Peyer's patch (tissue), 4 donors: ENCODE results near the gene CTNNA2. TPM values are rescaled to one million over a fixed set of nuclear protein-coding genes. Genes with fewer than 3 reads are reported as not detected.

ENCODE experiments used
- DNase-seq, 3 donors: peaks; one replicate each; pipeline ENCODE4 v3.0.0-alpha.2; 2017 to 2019
- H3K27ac ChIP-seq, 4 donors: fragments of 200-600 bp; sonication (generic); one replicate each; pipeline ENCODE4 v1.5.1; 2016 to 2019
- H3K27me3 ChIP-seq, 2 donors: fragments of 200-600 bp; sonication (generic); one replicate each; pipeline ENCODE4 v1.5.1; 2019
- H3K36me3 ChIP-seq, 3 donors: fragments of 200-600 bp; sonication (generic); one replicate each; pipeline ENCODE4 v1.5.1; 2016 to 2019
- H3K4me1 ChIP-seq, 4 donors: fragments of 200-600 bp; sonication (generic); one replicate each; pipeline ENCODE4 v1.5.1; 2016 to 2019
- H3K4me3 ChIP-seq, 4 donors: fragments of 200-600 bp; sonication (generic); 1 replicate in 3 of 4; 2 replicates in 1 of 4; pipeline ENCODE4 v1.5.1; 2016 to 2019; ENCODE audit warnings: mild to moderate bottlenecking in 1 of 4
- H3K9me3 ChIP-seq, 4 donors: fragments of 200-600 bp; sonication (generic); one replicate each; pipeline ENCODE4 v1.5.1; 2016 to 2019; ENCODE audit warnings: mild to moderate bottlenecking in 1 of 4
- CTCF ChIP-seq, 6 experiments: fragments of 450-650 bp in 4 of 6; fragments of 200-600 bp in 2 of 6; sonication (generic) in 1 of 6; IDR thresholded peaks; one replicate each; pipeline ENCODE4 v1.5.1; 2017 to 2019; ENCODE audit warnings: antibody characterized with exemption in 6 of 6, mild to moderate bottlenecking in 3 of 6, moderate library complexity in 1 of 6
- POLR2A ChIP-seq, 2 donors: fragments of 450-650 bp; IDR thresholded peaks; one replicate each; pipeline ENCODE4 v1.5.1; 2017; ENCODE audit warnings: antibody characterized with exemption in 2 of 2, mild to moderate bottlenecking in 2 of 2, moderate library complexity in 2 of 2
- total RNA-seq, 4 donors: library from RNA; depleted of rRNA; stranded (reverse); fragments of >200 nt; gene quantifications; one replicate each; pipeline ENCODE4 v1.1.0, GENCODE V29; 2016

CTNNA2 gene
- total RNA-seq, 4 donors from 2014 or later = 0.67 to 5.3 (median 0.88) TPM; not detected in 1

- Histone ChIP-seq H3K27ac (no peak overlapping the region), H3K4me1 (no peaks in the 10 kb centered on the region), H3K9me3 (no peaks in the 10 kb centered on the region), H3K4me3 (no peak overlapping the region), H3K27me3 (no peaks in the 10 kb centered on the region), H3K36me3 (no peaks in the 10 kb centered on the region)
- no peak for TF ChIP-seq POLR2A (IDR thresholded peaks at IDR 0.05)
- no peak for TF ChIP-seq CTCF (IDR thresholded peaks at IDR 0.05)
- DNase-seq = no peak
These were observed 109.7 kb downstream of the CTNNA2 start for GRCh38 chr2:79622508-79622907.

- Histone ChIP-seq H3K27me3 (no peaks in the 10 kb centered on the region), H3K27ac (no peak overlapping the region), H3K4me1 (no peaks in the 10 kb centered on the region), H3K4me3 (no peak overlapping the region), H3K36me3 (no peaks in the 10 kb centered on the region), H3K9me3 (no peaks in the 10 kb centered on the region)
- DNase-seq = no peak
- TF ChIP-seq POLR2A (IDR thresholded peaks at IDR 0.05) = no peak
These were observed 114.4 kb downstream of the CTNNA2 start for GRCh38 chr2:79627237-79627636.

GRCh38 chr2:79630060-79630459, 117.2 kb downstream of the CTNNA2 start:
- Histone ChIP-seq H3K27me3 (no peaks in the 10 kb centered on the region), H3K27ac (no peak overlapping the region), H3K9me3 (no peaks in the 10 kb centered on the region), H3K4me1 (no peaks in the 10 kb centered on the region), H3K36me3 (no peaks in the 10 kb centered on the region), H3K4me3 (no peak overlapping the region)
- DNase-seq = no peak
- no peak for TF ChIP-seq CTCF (IDR thresholded peaks at IDR 0.05)
- no peak for TF ChIP-seq POLR2A (IDR thresholded peaks at IDR 0.05)

GRCh38 chr2:79630972-79631557, 118.2 kb downstream of the CTNNA2 start:
- Histone ChIP-seq H3K27ac (no peak overlapping the region), H3K4me3 (no peak overlapping the region), H3K36me3 (no peaks in the 10 kb centered on the region), H3K27me3 (no peaks in the 10 kb centered on the region), H3K4me1 (no peaks in the 10 kb centered on the region), H3K9me3 (no peaks in the 10 kb centered on the region)
- TF ChIP-seq CTCF (IDR thresholded peaks at IDR 0.05) = no peak
- TF ChIP-seq POLR2A (IDR thresholded peaks at IDR 0.05) = no peak
- DNase-seq = no peak

- DNase-seq = no peak
- TF ChIP-seq CTCF (IDR thresholded peaks at IDR 0.05) (no peak), POLR2A (IDR thresholded peaks at IDR 0.05) (no peak)
These were observed 125.6 kb downstream of the CTNNA2 start for GRCh38 chr2:79638410-79638809.

GRCh38 chr2:79638954-79639353, 126.1 kb downstream of the CTNNA2 start:
- Histone ChIP-seq H3K4me1 (no peaks in the 10 kb centered on the region), H3K9me3 (no peaks in the 10 kb centered on the region), H3K27ac (no peak overlapping the region), H3K27me3 (no peaks in the 10 kb centered on the region), H3K4me3 (no peak overlapping the region), H3K36me3 (no peaks in the 10 kb centered on the region)
- DNase-seq = no peak
- TF ChIP-seq POLR2A (IDR thresholded peaks at IDR 0.05) (no peak), CTCF (IDR thresholded peaks at IDR 0.05) (no peak)

More at GRCh38 chr2:79638410-79638809, 125.6 kb downstream of the CTNNA2 start:
- no peaks in the 10 kb centered on the region for H3K27me3 ChIP-seq
- no peaks in the 10 kb centered on the region for H3K4me1 ChIP-seq
- H3K9me3 ChIP-seq = no peaks in the 10 kb centered on the region
- no peaks in the 10 kb centered on the region for H3K36me3 ChIP-seq
- no peak overlapping the region for H3K27ac ChIP-seq
- H3K4me3 ChIP-seq = no peak overlapping the region
